Transverse colon (tissue), 4 donors: ENCODE results near the gene PML. TPM values are rescaled to one million over a fixed set of nuclear protein-coding genes. Genes with fewer than 3 reads are reported as not detected.

ENCODE experiments used
- DNase-seq: peaks from one replicate; pipeline ENCODE4 v3.0.0-alpha.2; 2019
- H3K27ac ChIP-seq, 4 donors: fragments of 200-600 bp; sonication (generic); 2 replicates each; pipeline ENCODE4 v1.5.1; 2016 to 2018; ENCODE audit warnings: inconsistent platforms in 4 of 4
- H3K27me3 ChIP-seq: fragments of 200-600 bp; sonication (generic); 2 replicates; pipeline ENCODE4 v1.5.1; 2017; ENCODE audit warnings: inconsistent platforms
- H3K36me3 ChIP-seq, 4 donors: fragments of 200-600 bp; sonication (generic); 2 replicates each; pipeline ENCODE4 v1.5.1; 2017 to 2019; ENCODE audit warnings: inconsistent platforms in 4 of 4
- H3K4me1 ChIP-seq, 4 donors: fragments of 200-600 bp; sonication (generic); 2 replicates each; pipeline ENCODE4 v1.5.1; 2017 to 2020; ENCODE audit warnings: inconsistent platforms in 4 of 4
- H3K4me3 ChIP-seq, 4 donors: fragments of 200-600 bp; sonication (generic); 1 replicate in 1 of 4; 2 replicates in 3 of 4; pipeline versions ENCODE4 v1.5.1 to v1.6.1; 2017 to 2019; ENCODE audit warnings: inconsistent platforms in 4 of 4
- H3K9me3 ChIP-seq, 2 donors: fragments of 200-600 bp; sonication (generic); 2 replicates each; pipeline ENCODE4 v1.5.1; 2017 to 2019; ENCODE audit warnings: inconsistent platforms in 2 of 2
- CTCF ChIP-seq, 5 experiments: fragments of 200-600 bp in 3 of 5; fragments of 450-650 bp in 2 of 5; sonication (generic) in 3 of 5; IDR thresholded peaks; 1 replicate in 2 of 5; 2 replicates in 3 of 5; pipeline ENCODE4 v1.5.1; 2016 to 2017; ENCODE audit warnings: antibody characterized with exemption in 5 of 5, inconsistent platforms in 3 of 5, mild to moderate bottlenecking in 2 of 5, moderate library complexity in 1 of 5
- EP300 ChIP-seq: sonication (generic); formaldehyde crosslinking; IDR thresholded peaks from one replicate; pipeline ENCODE4 v1.6.1; 2017; ENCODE audit warnings: antibody characterized with exemption, low read depth
- POLR2A ChIP-seq: fragments of 450-650 bp; IDR thresholded peaks from one replicate; pipeline ENCODE4 v1.6.1; 2016; ENCODE audit warnings: antibody characterized with exemption, mild to moderate bottlenecking, moderate library complexity
- POLR2AphosphoS5 ChIP-seq, 3 donors: sonication (generic); formaldehyde crosslinking; IDR thresholded peaks; one replicate each; pipeline ENCODE4 v1.6.1; 2016; ENCODE audit warnings: antibody characterized with exemption in 3 of 3
- WGBS, 2 donors: methylation state at CpG; one replicate each; pipeline ENCODE4 v1.1.5; 2018; ENCODE audit warnings: low coverage in 1 of 2; 5-methylcytosine and 5-hydroxymethylcytosine counted together
- in situ Hi-C, 4 donors: fragments of 200-750 bp; cut with MboI; loops; one replicate each; pipeline versions ENCODE4 v1.15.0 to v1.15.1; 2017; ENCODE audit warnings: low sequenced_read_pairs in 3 of 4, low pct_ligation_motif_present in 1 of 4, low pct_unique_long_range_greater_than_20kb in 1 of 4
- intact Hi-C: fragments of 100-400 bp; cut with DNase I; formaldehyde crosslinking; loops from one replicate; pipeline ENCODE4 v1.15.1; 2023; ENCODE audit warnings: low total_unique reads
- total RNA-seq, 4 donors: library from RNA; depleted of rRNA; stranded (reverse); fragments of >200 nt; gene quantifications; one replicate each; pipeline ENCODE4 v1.1.0, GENCODE V29; 2016

The PML gene
- total RNA-seq, 4 donors from 2014 or later: 35.1 to 128 (median 70.0) TPM

DNA sequence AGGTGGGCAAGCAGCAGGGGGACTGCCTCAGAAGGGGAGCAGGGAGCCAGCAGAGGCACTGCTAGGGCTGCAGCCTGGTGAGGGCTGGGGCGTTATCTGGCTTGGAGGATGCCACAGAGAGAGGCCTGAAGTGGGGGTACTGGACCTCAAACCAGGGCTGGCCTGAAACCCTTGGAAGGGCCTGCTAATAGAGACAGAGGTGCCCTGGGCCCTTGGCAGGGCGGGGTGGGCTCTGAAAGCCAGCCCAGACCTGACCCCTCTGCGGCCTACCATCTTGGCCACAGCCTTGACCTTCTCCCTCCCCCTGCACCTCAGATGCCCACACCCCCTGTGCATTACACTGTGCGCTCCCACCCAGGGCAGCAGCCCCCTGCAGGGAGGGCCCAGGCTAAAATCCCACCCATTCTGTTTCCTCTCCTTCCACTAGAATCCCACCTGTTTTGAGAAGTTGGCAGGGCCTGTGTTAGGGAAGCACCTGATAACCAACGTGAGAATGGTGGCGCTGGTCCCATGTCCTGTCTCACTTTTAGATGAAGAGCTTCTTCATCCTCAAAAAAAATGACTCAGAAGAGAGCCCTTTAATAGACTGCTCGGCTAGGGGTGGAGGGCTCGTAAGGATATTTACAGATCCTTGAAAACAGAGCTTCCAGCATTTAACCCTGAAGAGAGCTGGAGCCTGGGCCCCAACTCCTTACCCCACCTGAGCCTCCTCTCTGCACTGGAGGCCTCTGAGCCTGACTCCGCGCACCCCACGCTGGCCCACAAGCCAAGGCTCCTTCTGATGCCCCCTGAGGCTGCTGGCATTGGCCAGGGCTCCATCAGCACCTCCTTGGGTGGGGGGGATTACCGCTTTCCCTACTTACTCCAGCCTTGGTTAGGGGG lies 38.4 kb upstream of the PML start:
- 81 to 93% methylated on average over 3 to 12 of the region's 12 CpGs for WGBS, 2 donors

DNA sequence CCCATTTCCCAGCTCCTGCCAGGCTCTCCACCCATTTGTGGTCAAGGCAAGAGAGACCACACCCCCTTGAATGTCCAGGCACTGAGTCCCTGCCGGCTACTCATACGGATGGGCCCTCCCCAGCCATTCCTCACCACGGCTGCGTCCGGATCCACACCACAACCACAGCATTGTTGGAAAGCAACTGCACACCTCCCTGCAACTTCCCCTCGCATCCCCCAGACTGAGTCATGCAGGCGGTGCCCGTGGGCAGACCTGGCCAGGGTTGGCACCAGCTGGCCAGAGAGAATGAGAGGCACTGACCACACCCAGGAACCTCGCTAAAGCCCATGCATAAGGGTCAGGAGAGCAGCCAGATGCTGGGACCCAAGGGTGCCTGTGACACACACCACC lies 37.8 kb upstream of the PML start:
- in situ Hi-C loops: loop anchor here in 1 of 4 donors (25.0 kb wide), 1 partner anchor 356 kb away; no protein-coding TSS in a partner anchor
- no peak for DNase-seq
- Histone ChIP-seq H3K4me3 (no peak overlapping the region), H3K9me3 (no peaks in the 10 kb centered on the region), H3K27ac (no peak overlapping the region), H3K27me3 (no peaks in the 10 kb centered on the region), H3K36me3 (no peaks in the 10 kb centered on the region), H3K4me1 (peaks cover 2 to 8% (median 5%) of the 10 kb centered on the region in 4 donors)
- intact Hi-C loops: no loop called here
- no peak for TF ChIP-seq POLR2AphosphoS5 (IDR thresholded peaks at IDR 0.05)
- no peak for TF ChIP-seq EP300
- no peak for TF ChIP-seq POLR2A
- TF ChIP-seq CTCF (IDR thresholded peaks at IDR 0.05): no peak
- WGBS, 2 donors: 29% methylated on average over 5 of the region's 9 CpGs; no CpG with 5 or more reads in 1 of the 2 donors

More for the DNA sequence above, 38.4 kb upstream of the PML start:
- H3K27ac ChIP-seq: no peak overlapping the region
- in situ Hi-C loops: loop anchor here in 1 of 4 donors (25.0 kb wide), 1 partner anchor 356 kb away; no protein-coding TSS in a partner anchor
- no peak for DNase-seq
- no peaks in the 10 kb centered on the region for H3K9me3 ChIP-seq
- H3K4me1 ChIP-seq: peaks cover 7 to 14% (median 9%) of the 10 kb centered on the region in 4 donors
- intact Hi-C loops: no loop called here
- H3K36me3 ChIP-seq: no peaks in the 10 kb centered on the region
- no peak overlapping the region for H3K4me3 ChIP-seq
- TF ChIP-seq CTCF (IDR thresholded peaks at IDR 0.05) (no peak), POLR2A (no peak), POLR2AphosphoS5 (IDR thresholded peaks at IDR 0.05) (no peak), EP300 (no peak)
- no peaks in the 10 kb centered on the region for H3K27me3 ChIP-seq

- no peaks in the 10 kb centered on the region for H3K9me3 ChIP-seq
- DNase-seq: no peak
- 80 to 86% methylated on average over 2 to 8 of the region's 8 CpGs for WGBS, 2 donors
- in situ Hi-C loops (loop anchor here in 1 of 4 donors (25.0 kb wide), 1 partner anchor 355 kb away; no protein-coding TSS in a partner anchor), intact Hi-C loops (no loop called here)
- no peaks in the 10 kb centered on the region for H3K27me3 ChIP-seq
- H3K27ac ChIP-seq: no peak overlapping the region
- no peaks in the 10 kb centered on the region for H3K36me3 ChIP-seq
- H3K4me1 ChIP-seq: peaks cover 0 to 2% (median 0%) of the 10 kb centered on the region in 4 donors
- TF ChIP-seq POLR2AphosphoS5 (IDR thresholded peaks at IDR 0.05) (no peak), EP300 (no peak), POLR2A (no peak), CTCF (IDR thresholded peaks at IDR 0.05) (no peak)
- H3K4me3 ChIP-seq: no peak overlapping the region
Measured at GRCh38 chr15:73957276-73957675, 37.2 kb upstream of the PML start.

- no peaks in the 10 kb centered on the region for H3K4me1 ChIP-seq
- TF ChIP-seq POLR2AphosphoS5 (IDR thresholded peaks at IDR 0.05) (no peak), CTCF (IDR thresholded peaks at IDR 0.05) (no peak), POLR2A (no peak), EP300 (no peak)
- intact Hi-C loops: no loop called here
- no peaks in the 10 kb centered on the region for H3K27me3 ChIP-seq
- H3K36me3 ChIP-seq: no peaks in the 10 kb centered on the region
- DNase-seq: no peak
- H3K9me3 ChIP-seq: no peaks in the 10 kb centered on the region
- no peak overlapping the region for H3K27ac ChIP-seq
- in situ Hi-C loops: loop anchor here in 1 of 4 donors (25.0 kb wide), 1 partner anchor 355 kb away; no protein-coding TSS in a partner anchor
- WGBS, 2 donors: 81% methylated on average over 2 of the region's 2 CpGs; no CpG with 5 or more reads in 1 of the 2 donors
- H3K4me3 ChIP-seq: no peak overlapping the region
Measured at GRCh38 chr15:73957785-73958184, 36.7 kb upstream of the PML start.
